Measurements from ENCODE around the gene BNIP5.
A peak's percentile ranks its signal among the peaks of the same experiment; 100 is the strongest.

Gene BNIP5

DNA sequence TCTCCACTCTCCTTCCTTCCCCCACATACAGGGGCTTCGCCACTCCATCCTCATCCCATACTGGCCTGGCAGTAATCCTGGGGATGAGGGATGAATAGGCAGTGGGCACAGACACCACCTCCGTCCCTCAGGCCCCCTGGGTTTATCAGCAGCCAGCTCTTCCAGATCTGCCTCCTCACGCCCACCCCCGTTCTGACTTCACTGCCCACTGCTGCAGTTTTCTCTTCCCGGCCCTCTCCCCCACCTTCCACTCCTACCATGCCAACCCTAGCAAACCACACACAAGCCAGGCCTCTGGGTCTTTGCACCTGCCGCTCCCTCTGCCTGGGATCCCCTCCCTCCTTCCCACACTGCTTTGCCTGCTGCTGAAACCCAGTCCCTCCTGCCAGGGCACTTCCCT is 44.5 kb downstream of the BNIP5 start:
- Histone ChIP-seq H3K4me3 (ENCODE audit: insufficient read length, low read depth) (no peak overlapping the region), H3K36me3 (ENCODE audit: insufficient read depth, insufficient read length, low read length) (no peaks in the 10 kb centered on the region), H3K27me3 (ENCODE audit: insufficient read depth, insufficient read length) (no peaks in the 10 kb centered on the region), H3K9me3 (ENCODE audit: insufficient read depth, low read length) (no peaks in the 10 kb centered on the region), H3K9ac (ENCODE audit: insufficient read length, low read depth) (no peak overlapping the region), H3K4me1 (ENCODE audit: insufficient read depth, insufficient read length) (peaks cover 10% of the 10 kb centered on the region)
- TF ChIP-seq SUZ12 (IDR thresholded peaks at IDR 0.05; ENCODE audit: extremely low read depth, insufficient read depth, insufficient read length) (no peak), ZNF274 (IDR thresholded peaks at IDR 0.05; ENCODE audit: low read depth, low read length) (no peak), YY1 (IDR thresholded peaks at IDR 0.05; ENCODE audit: insufficient read depth, insufficient read length) (no peak)
- no peak for DNase-seq (ENCODE audit: low read depth, low spot score)

DNA sequence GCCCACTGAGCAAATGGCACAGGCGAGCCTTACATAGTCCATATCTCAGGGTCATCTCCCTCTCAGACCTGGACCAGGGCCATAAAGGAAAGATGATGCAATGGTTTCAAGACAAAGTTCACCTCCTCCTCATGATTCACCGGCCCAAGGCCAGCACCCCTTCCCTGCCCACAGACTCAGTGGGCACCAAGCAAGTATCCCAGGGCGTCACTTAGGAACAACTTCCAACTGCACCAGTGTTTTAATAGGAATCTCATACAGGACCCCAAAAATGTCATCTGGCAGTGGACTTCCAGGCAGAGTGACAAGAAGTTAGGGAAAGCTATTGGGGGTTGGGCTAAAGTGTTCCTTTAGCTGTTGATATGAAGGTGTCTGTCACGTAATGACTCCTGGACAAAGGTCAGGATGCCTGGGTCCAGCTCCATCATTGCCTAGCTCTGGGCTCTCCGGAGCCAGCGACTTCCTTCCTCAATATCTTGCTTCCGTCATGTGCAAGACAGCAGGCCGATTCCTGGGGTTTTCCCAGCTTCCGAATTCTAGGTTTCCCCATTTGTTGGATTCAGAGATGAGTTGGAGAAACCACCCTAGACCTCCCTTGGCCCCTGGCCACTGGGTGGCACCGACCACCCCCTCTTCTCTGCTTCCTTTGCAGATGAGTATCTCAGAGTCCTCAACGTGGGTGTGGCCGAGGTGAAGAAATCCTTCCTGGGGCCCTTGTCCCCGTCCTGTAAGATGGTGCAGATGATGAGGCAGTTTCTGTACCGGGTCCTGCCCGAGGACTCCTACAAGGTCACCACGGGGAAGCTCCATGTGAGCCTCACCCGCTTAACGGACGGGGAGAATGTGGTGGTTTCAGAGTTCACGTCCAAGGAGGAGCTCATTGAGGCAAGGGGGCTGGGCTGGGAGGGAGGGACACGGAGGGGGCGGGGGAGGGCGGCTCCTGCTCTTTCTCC is 45.7 kb downstream of the BNIP5 start:
- Histone ChIP-seq H3K27me3 (ENCODE audit: insufficient read depth, insufficient read length) (no peaks in the 10 kb centered on the region), H3K9me3 (ENCODE audit: insufficient read depth, low read length) (no peaks in the 10 kb centered on the region), H3K4me1 (ENCODE audit: insufficient read depth, insufficient read length) (peaks cover 10% of the 10 kb centered on the region), H3K4me3 (ENCODE audit: insufficient read length, low read depth) (no peak overlapping the region), H3K9ac (ENCODE audit: insufficient read length, low read depth) (no peak overlapping the region), H3K36me3 (ENCODE audit: insufficient read depth, insufficient read length, low read length) (no peaks in the 10 kb centered on the region)
- TF ChIP-seq SUZ12 (IDR thresholded peaks at IDR 0.05; ENCODE audit: extremely low read depth, insufficient read depth, insufficient read length) (no peak), YY1 (IDR thresholded peaks at IDR 0.05; ENCODE audit: insufficient read depth, insufficient read length) (no peak), ZNF274 (IDR thresholded peaks at IDR 0.05; ENCODE audit: low read depth, low read length) (no peak)
- DNase-seq (ENCODE audit: low read depth, low spot score): no peak

DNA sequence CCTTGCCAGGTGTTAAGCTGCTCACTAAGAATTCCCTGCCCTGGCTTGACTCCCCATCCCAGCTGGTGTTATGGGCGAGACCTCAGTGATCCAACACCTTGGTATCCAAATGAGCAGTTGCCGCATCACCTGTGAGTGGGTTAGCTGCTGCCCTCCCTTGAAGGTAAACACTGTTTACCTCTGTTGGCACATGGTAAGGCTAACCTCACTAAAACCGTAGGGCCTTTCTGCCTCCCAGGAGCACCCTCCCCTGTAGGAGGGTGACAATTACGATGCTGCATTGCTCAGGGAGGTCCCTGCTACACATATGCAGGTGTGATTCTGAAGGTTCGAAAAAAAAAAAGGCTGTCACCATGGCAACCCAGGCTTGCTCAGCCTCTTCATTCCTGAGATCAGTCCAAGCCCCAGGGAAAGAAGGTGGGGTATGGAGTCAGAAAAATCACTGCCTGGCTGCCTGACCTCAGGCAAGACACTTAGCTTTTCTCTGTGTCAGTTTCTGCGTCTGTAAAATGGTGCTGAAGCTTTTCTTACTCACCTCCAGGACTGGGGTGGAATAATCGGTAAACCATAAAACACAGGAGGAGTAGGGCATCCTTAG is 47.3 kb downstream of the BNIP5 start:
- no peak overlapping the region for H3K9ac ChIP-seq (ENCODE audit: insufficient read length, low read depth)
- DNase-seq (ENCODE audit: low read depth, low spot score): peak; percentile 54
- H3K9me3 ChIP-seq (ENCODE audit: insufficient read depth, low read length): no peaks in the 10 kb centered on the region
- H3K4me3 ChIP-seq (ENCODE audit: insufficient read length, low read depth): no peak overlapping the region
- H3K27me3 ChIP-seq (ENCODE audit: insufficient read depth, insufficient read length): no peaks in the 10 kb centered on the region
- H3K4me1 ChIP-seq (ENCODE audit: insufficient read depth, insufficient read length): peaks cover 10% of the 10 kb centered on the region
- TF ChIP-seq YY1 (IDR thresholded peaks at IDR 0.05; ENCODE audit: insufficient read depth, insufficient read length): no peak
- TF ChIP-seq ZNF274 (IDR thresholded peaks at IDR 0.05; ENCODE audit: low read depth, low read length): no peak
- no peak for TF ChIP-seq SUZ12 (IDR thresholded peaks at IDR 0.05; ENCODE audit: extremely low read depth, insufficient read depth, insufficient read length)
- H3K36me3 ChIP-seq (ENCODE audit: insufficient read depth, insufficient read length, low read length): no peaks in the 10 kb centered on the region

DNA sequence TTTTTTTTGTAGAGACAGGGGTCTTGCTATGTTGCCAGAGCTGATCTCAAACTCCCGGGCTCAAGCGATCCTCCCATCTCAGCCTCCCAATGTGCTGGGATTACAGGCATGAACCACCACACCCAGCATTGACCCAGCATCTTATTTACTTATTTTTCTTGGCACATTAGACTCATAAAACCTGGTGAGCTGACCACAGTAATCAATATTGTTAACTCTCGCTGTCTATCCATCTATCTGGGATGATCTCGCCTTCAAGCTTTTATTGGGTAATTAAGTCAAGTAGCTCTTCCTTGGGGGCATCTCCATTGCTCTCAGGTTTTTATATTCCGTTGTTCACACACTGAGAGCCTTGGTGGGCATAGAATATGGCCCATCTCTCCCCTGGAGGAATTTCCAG is 49.8 kb downstream of the BNIP5 start:
- no peaks in the 10 kb centered on the region for H3K9me3 ChIP-seq (ENCODE audit: insufficient read depth, low read length)
- H3K27me3 ChIP-seq (ENCODE audit: insufficient read depth, insufficient read length): no peaks in the 10 kb centered on the region
- no peak overlapping the region for H3K4me3 ChIP-seq (ENCODE audit: insufficient read length, low read depth)
- TF ChIP-seq SUZ12 (IDR thresholded peaks at IDR 0.05; ENCODE audit: extremely low read depth, insufficient read depth, insufficient read length): no peak
- no peak for TF ChIP-seq YY1 (IDR thresholded peaks at IDR 0.05; ENCODE audit: insufficient read depth, insufficient read length)
- TF ChIP-seq ZNF274 (IDR thresholded peaks at IDR 0.05; ENCODE audit: low read depth, low read length): no peak
- H3K9ac ChIP-seq (ENCODE audit: insufficient read length, low read depth): no peak overlapping the region
- no peak for DNase-seq (ENCODE audit: low read depth, low spot score)
- no peaks in the 10 kb centered on the region for H3K36me3 ChIP-seq (ENCODE audit: insufficient read depth, insufficient read length, low read length)
- peaks cover 10% of the 10 kb centered on the region for H3K4me1 ChIP-seq (ENCODE audit: insufficient read depth, insufficient read length)

DNA sequence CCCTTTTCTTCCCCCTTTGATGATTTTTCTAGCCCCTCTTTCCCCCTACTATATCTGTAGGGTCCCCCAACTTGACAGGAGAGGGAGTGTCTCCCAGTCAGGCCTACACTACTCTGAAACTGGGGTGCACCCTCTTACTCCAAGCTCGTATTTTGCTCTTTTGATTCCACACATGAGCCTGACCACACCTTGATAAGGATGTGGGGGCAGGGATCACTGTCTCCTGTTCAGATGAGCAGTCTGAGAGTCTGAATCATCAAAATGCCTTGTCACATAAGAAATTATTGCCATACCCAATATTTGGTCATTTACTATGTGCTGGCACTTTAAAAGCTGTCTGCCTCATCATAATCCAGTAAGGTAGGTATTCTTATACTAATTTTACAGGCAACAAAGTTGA is 50.9 kb downstream of the BNIP5 start:
- Histone ChIP-seq H3K4me3 (ENCODE audit: insufficient read length, low read depth) (no peak overlapping the region), H3K9me3 (ENCODE audit: insufficient read depth, low read length) (no peaks in the 10 kb centered on the region), H3K4me1 (ENCODE audit: insufficient read depth, insufficient read length) (peaks cover 6% of the 10 kb centered on the region), H3K9ac (ENCODE audit: insufficient read length, low read depth) (no peak overlapping the region), H3K27me3 (ENCODE audit: insufficient read depth, insufficient read length) (no peaks in the 10 kb centered on the region), H3K36me3 (ENCODE audit: insufficient read depth, insufficient read length, low read length) (no peaks in the 10 kb centered on the region)
- no peak for DNase-seq (ENCODE audit: low read depth, low spot score)
- TF ChIP-seq ZNF274 (IDR thresholded peaks at IDR 0.05; ENCODE audit: low read depth, low read length) (no peak), SUZ12 (IDR thresholded peaks at IDR 0.05; ENCODE audit: extremely low read depth, insufficient read depth, insufficient read length) (no peak), YY1 (IDR thresholded peaks at IDR 0.05; ENCODE audit: insufficient read depth, insufficient read length) (no peak)

DNA sequence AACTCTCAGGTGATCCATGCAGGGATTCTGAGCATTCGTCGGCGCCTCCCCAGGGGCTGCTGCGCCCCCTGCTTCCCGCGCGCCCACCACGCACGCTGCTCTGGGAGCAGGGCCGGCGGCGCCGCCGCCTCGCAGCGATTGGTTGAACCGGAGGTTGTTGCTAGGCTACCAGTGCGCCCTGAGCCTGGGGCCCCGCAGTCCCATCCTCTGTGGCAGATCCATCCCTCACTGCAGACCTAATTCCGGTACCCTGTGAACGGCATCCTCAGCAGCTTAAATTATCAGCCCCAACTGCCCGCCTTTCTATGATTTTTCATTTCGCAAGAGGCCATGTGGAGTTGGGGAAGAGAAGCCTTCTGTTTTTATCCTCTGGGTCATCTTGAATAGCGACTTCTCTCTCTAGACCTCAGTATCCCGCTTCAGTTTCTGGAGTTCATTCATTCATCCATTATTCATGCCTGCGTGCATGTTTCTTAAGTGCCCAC is 51.5 kb downstream of the BNIP5 start:
- TF ChIP-seq ZNF274 (IDR thresholded peaks at IDR 0.05; ENCODE audit: low read depth, low read length) (no peak), YY1 (IDR thresholded peaks at IDR 0.05; ENCODE audit: insufficient read depth, insufficient read length) (no peak), SUZ12 (IDR thresholded peaks at IDR 0.05; ENCODE audit: extremely low read depth, insufficient read depth, insufficient read length) (no peak)
- H3K27me3 ChIP-seq (ENCODE audit: insufficient read depth, insufficient read length): no peaks in the 10 kb centered on the region
- H3K4me1 ChIP-seq (ENCODE audit: insufficient read depth, insufficient read length): peaks cover 6% of the 10 kb centered on the region
- no peak overlapping the region for H3K9ac ChIP-seq (ENCODE audit: insufficient read length, low read depth)
- DNase-seq (ENCODE audit: low read depth, low spot score): no peak
- H3K9me3 ChIP-seq (ENCODE audit: insufficient read depth, low read length): no peaks in the 10 kb centered on the region
- no peak overlapping the region for H3K4me3 ChIP-seq (ENCODE audit: insufficient read length, low read depth)
- no peaks in the 10 kb centered on the region for H3K36me3 ChIP-seq (ENCODE audit: insufficient read depth, insufficient read length, low read length)

DNA sequence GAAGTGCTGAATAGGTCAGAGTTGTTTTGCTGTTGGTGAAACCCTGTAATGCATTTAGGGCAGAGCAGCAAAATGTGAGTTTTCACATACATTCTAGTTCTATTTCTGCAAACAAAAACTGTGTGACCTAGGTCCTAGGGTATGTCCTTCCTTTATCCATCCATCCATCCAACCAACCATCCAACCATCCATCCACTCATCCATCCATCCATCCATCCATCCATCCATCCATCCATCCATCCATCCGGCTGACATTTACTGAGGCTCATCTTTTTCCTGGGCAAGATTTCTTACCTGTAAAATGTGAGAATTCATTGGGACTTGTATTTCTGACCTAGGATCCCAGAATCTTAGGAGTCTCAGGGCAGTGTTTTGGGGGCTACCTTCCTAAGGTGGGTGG is 52.3 kb downstream of the BNIP5 start:
- H3K27me3 ChIP-seq (ENCODE audit: insufficient read depth, insufficient read length): no peaks in the 10 kb centered on the region
- no peak overlapping the region for H3K9ac ChIP-seq (ENCODE audit: insufficient read length, low read depth)
- peaks cover 3% of the 10 kb centered on the region for H3K4me1 ChIP-seq (ENCODE audit: insufficient read depth, insufficient read length)
- H3K36me3 ChIP-seq (ENCODE audit: insufficient read depth, insufficient read length, low read length): no peaks in the 10 kb centered on the region
- no peaks in the 10 kb centered on the region for H3K9me3 ChIP-seq (ENCODE audit: insufficient read depth, low read length)
- TF ChIP-seq SUZ12 (IDR thresholded peaks at IDR 0.05; ENCODE audit: extremely low read depth, insufficient read depth, insufficient read length): no peak
- TF ChIP-seq ZNF274 (IDR thresholded peaks at IDR 0.05; ENCODE audit: low read depth, low read length): no peak
- no peak for TF ChIP-seq YY1 (IDR thresholded peaks at IDR 0.05; ENCODE audit: insufficient read depth, insufficient read length)
- H3K4me3 ChIP-seq (ENCODE audit: insufficient read length, low read depth): no peak overlapping the region
- no peak for DNase-seq (ENCODE audit: low read depth, low spot score)
